Keratinocyte (primary cell): Measurements from ENCODE around the gene B3GNT9. TPM values are rescaled to one million over a fixed set of nuclear protein-coding genes. Genes with fewer than 3 reads are reported as not detected.

ENCODE experiments used
- DNase-seq: peaks from one replicate; pipeline ENCODE4 v3.0.0-alpha.2; 2011; ENCODE audit warnings: low read depth, missing footprints, low spot score
- FAIRE-seq: peaks from 2 replicates; lab custom pipeline; 2011; peaks lifted over from hg19 to GRCh38; lab: Jason Lieb, UNC
- H2AFZ ChIP-seq: 2 replicates; pipeline ENCODE4 v1.6.0; 2012; ENCODE audit warnings: low read length, control low read depth, inconsistent platforms; ENCODE audit not compliant: control insufficient read depth
- H3K27ac ChIP-seq: 2 replicates; pipeline ENCODE4 v1.5.1; 2011; ENCODE audit warnings: low read length; ENCODE audit not compliant: control insufficient read depth, insufficient read depth
- H3K27me3 ChIP-seq: 3 replicates; pipeline ENCODE4 v1.6.0; 2011; ENCODE audit warnings: low read length; ENCODE audit not compliant: control insufficient read depth, insufficient read depth; ENCODE audit errors: extremely low read depth
- H3K36me3 ChIP-seq, 2 experiments: 2 replicates in 1 of 2; 3 replicates in 1 of 2; pipeline ENCODE4 v1.5.1; 2011; ENCODE audit warnings: low read length in 2 of 2, mild to moderate bottlenecking in 1 of 2; ENCODE audit not compliant: control insufficient read depth in 2 of 2, insufficient read depth in 2 of 2; ENCODE audit errors: extremely low read depth in 1 of 2
- H3K4me1 ChIP-seq: 3 replicates; pipeline ENCODE4 v1.5.1; 2011; ENCODE audit warnings: low read length; ENCODE audit not compliant: control insufficient read depth, insufficient read depth; ENCODE audit errors: extremely low read depth
- H3K4me2 ChIP-seq: 3 replicates; pipeline ENCODE4 v1.6.0; 2011; ENCODE audit warnings: low read depth, low read length; ENCODE audit not compliant: control insufficient read depth, insufficient read depth; ENCODE audit errors: extremely low read depth
- H3K4me3 ChIP-seq, 3 experiments: fragments of 200-600 bp in 1 of 3; sonication (generic) in 1 of 3; 2 replicates in 2 of 3; 3 replicates in 1 of 3; pipeline ENCODE4 v1.5.1; 2011 to 2016; ENCODE audit warnings: low read length in 3 of 3, mild to moderate bottlenecking in 3 of 3, control low read depth in 2 of 3, inconsistent platforms in 1 of 3, low read depth in 1 of 3, mixed read lengths in 1 of 3, mixed run types in 1 of 3, moderate library complexity in 1 of 3; ENCODE audit not compliant: control insufficient read depth in 2 of 3, insufficient read depth in 2 of 3; ENCODE audit errors: extremely low read depth in 1 of 3
- H3K79me2 ChIP-seq: 2 replicates; pipeline ENCODE4 v1.6.0; 2012; ENCODE audit warnings: low read length; ENCODE audit not compliant: control insufficient read depth, insufficient read depth
- H3K9ac ChIP-seq: 3 replicates; pipeline ENCODE4 v1.6.0; 2011; ENCODE audit warnings: low read length; ENCODE audit not compliant: control insufficient read depth, insufficient read depth; ENCODE audit errors: extremely low read depth
- H3K9me1 ChIP-seq: 3 replicates; pipeline ENCODE4 v1.6.0; 2011; ENCODE audit warnings: low read length; ENCODE audit not compliant: control insufficient read depth, insufficient read depth; ENCODE audit errors: extremely low read depth
- H3K9me3 ChIP-seq: 2 replicates; pipeline ENCODE4 v1.5.1; 2012; ENCODE audit warnings: low read depth, low read length; ENCODE audit not compliant: control insufficient read depth
- H4K20me1 ChIP-seq: 3 replicates; pipeline ENCODE4 v1.6.0; 2011; ENCODE audit warnings: low read length; ENCODE audit not compliant: control insufficient read depth, insufficient read depth; ENCODE audit errors: extremely low read depth
- CTCF ChIP-seq, 3 experiments: IDR thresholded peaks in 1 of 3; conservative IDR thresholded peaks in 1 of 3; optimal IDR thresholded peaks in 1 of 3; 2 replicates in 2 of 3; 3 replicates in 1 of 3; pipeline versions ENCODE3 to v1.5.1; 2011; ENCODE audit warnings: low read length in 3 of 3, mild to moderate bottlenecking in 3 of 3, moderate library complexity in 2 of 3, control low read depth in 1 of 3, inconsistent platforms in 1 of 3; ENCODE audit not compliant: insufficient read depth in 2 of 3; ENCODE audit errors: extremely low read depth in 1 of 3
- EZH2 ChIP-seq: IDR thresholded peaks from one replicate; pipeline ENCODE4 v1.6.1; 2012; ENCODE audit warnings: inconsistent platforms, mild to moderate bottlenecking, low read length, moderate library complexity
- dilution Hi-C: fragments of 300-500 bp; cut with MboI; formaldehyde crosslinking; loops from one replicate; pipeline ENCODE4 v1.7.0; 2020; ENCODE audit warnings: low sequenced_read_pairs; ENCODE audit not compliant: extremely low pct_ligation_motif_present
- polyA minus RNA-seq, 3 experiments: library from RNA; depleted of rRNA, polyadenylated mRNA; stranded (reverse); fragments of >200 nt; gene quantifications; 1 replicate in 1 of 3; 2 replicates in 1 of 3; 3 replicates in 1 of 3; pipeline ENCODE4 v1.2.3, GENCODE V29; 2011
- polyA plus RNA-seq, 5 experiments: library from polyadenylated mRNA; depleted of rRNA in 3 of 5; stranded (reverse) in 3 of 5; stranded (forward) in 1 of 5; unstranded in 1 of 5; fragments of >200 nt; gene quantifications; 1 replicate in 1 of 5; 2 replicates in 3 of 5; 3 replicates in 1 of 5; pipeline versions ENCODE4 v1.2.1 to v1.2.3, GENCODE V29; 2011 to 2012; ENCODE audit warnings: missing spikeins in 2 of 5, low read depth in 1 of 5, low replicate concordance in 1 of 5

The B3GNT9 gene
- polyA plus RNA-seq (2.6 to 5.4 TPM (median 3.9 TPM) in 3 replicates), polyA minus RNA-seq (2.3 to 4.8 TPM (median 3.6 TPM) in 3 replicates)
- polyA plus RNA-seq (2011; ENCODE audit: low read depth) = 0.91 TPM
- 2.2 and 3.6 TPM in 2 replicates for polyA plus RNA-seq (2011; cell fraction: cytosol; rRNA removed)
- polyA plus RNA-seq (2011; cell fraction: nucleus; rRNA removed) = 4.5 and 7.3 TPM in 2 replicates
- 3.0 and 4.1 TPM in 2 replicates for polyA plus RNA-seq (2012; ENCODE audit: low replicate concordance)
- 5.9 TPM for polyA minus RNA-seq (2011; cell fraction: cytosol; rRNA and poly(A)+ RNA removed)
- 3.9 and 6.3 TPM in 2 replicates for polyA minus RNA-seq (2011; cell fraction: nucleus; rRNA and poly(A)+ RNA removed)

GRCh38 chr16:67150833-67151396 lies at the start of gene B3GNT9:
Gene B3GNT9 (minus strand): TSS chr16:67150998. CDS start chr16:67150485, 513 bp downstream.
- TF ChIP-seq EZH2 = no peak
- no peak for TF ChIP-seq CTCF (optimal IDR thresholded peaks at IDR 0.05 in 1 of 3, IDR thresholded peaks at IDR 0.05 in 1 of 3, conservative IDR thresholded peaks at IDR 0.05 in 1 of 3; ENCODE audit: extremely low read depth in 1 of 3, insufficient read depth in 2 of 3, low read length in 3 of 3)
- no peak within 1 kb of the TSS for H3K27ac ChIP-seq
- no peaks in the 10 kb centered on the region for H3K9me1 ChIP-seq
- H2AFZ ChIP-seq = peak within 1 kb of the TSS; percentile 84
- dilution Hi-C loops = no loop called here
- no peaks in the 10 kb centered on the region for H3K27me3 ChIP-seq
- FAIRE-seq = no peak
- H4K20me1 ChIP-seq = peaks cover 4% of the 10 kb centered on the region
- H3K4me3 ChIP-seq = peak within 1 kb of the TSS; percentile 52 to 65 (median 59)
- peak within 1 kb of the TSS; percentile 47 for H3K9ac ChIP-seq
- H3K4me1 ChIP-seq = peaks cover 14% of the 10 kb centered on the region
- no peaks in the 10 kb centered on the region for H3K79me2 ChIP-seq
- H3K9me3 ChIP-seq = no peaks in the 10 kb centered on the region
- peaks cover 21 to 31% of the 10 kb centered on the region in 2 experiments for H3K36me3 ChIP-seq
- DNase-seq = no peak
- peak within 1 kb of the TSS; percentile 87 for H3K4me2 ChIP-seq

- Histone ChIP-seq H3K4me2 (peak overlapping the region; percentile 84), H4K20me1 (no peaks in the 10 kb centered on the region), H3K79me2 (peaks cover 20% of the 10 kb centered on the region), H2AFZ (no peak overlapping the region), H3K36me3 (peaks cover 30 to 35% of the 10 kb centered on the region in 2 experiments), H3K9ac (peak overlapping the region; percentile 72), H3K4me3 (peak overlapping the region; percentile 54 to 70 (median 62)), H3K4me1 (peaks cover 18% of the 10 kb centered on the region), H3K9me3 (no peaks in the 10 kb centered on the region), H3K27me3 (no peaks in the 10 kb centered on the region), H3K27ac (no peak overlapping the region), H3K9me1 (peaks cover 2% of the 10 kb centered on the region)
- DNase-seq (no peak), FAIRE-seq (no peak)
- no peak for TF ChIP-seq CTCF (optimal IDR thresholded peaks at IDR 0.05 in 1 of 3, IDR thresholded peaks at IDR 0.05 in 1 of 3, conservative IDR thresholded peaks at IDR 0.05 in 1 of 3; ENCODE audit: extremely low read depth in 1 of 3, insufficient read depth in 2 of 3, low read length in 3 of 3)
- no peak for TF ChIP-seq EZH2
- dilution Hi-C loops = no loop called here
Measured at GRCh38 chr16:67200491-67200890, 49.7 kb upstream of the B3GNT9 start.
